ENCODE data around the gene FMR1NB.

Gene FMR1NB

DNA sequence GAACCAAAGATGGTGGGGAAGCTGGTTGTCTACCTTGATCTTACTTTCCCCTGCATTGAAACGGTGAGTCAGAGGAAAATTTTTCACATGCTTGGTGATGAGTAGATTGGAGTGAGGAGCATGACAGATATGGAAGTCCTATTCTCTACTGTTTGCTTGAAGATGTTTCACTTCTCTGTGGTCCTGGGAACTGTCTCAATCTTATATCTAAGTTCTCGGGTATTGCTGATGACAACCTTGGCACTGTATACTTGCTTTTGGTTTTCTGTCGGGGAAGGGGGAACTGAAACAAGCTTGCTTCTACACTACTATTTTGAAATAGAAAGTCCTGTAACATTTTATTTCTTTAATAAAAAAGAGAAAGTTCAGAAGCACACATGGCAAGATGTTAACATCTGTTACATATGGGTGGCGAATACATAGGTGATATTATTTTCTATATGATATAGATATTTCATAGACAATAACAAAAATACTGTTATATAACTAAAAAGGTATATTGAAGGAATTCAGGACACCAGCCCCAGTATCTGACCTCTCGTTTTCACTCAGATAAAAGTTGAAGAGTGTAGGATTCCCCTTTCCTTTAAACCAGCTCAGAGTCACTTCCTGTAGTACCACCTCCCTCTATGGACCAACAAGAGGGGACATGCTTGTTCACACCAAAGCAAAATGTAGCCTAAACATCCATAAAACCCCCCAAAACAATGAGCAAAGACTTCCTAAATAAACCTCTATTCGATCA lies 88.8 kb downstream of the FMR1NB start:
- H3K4me3 ChIP-seq (ENCODE audit: low read depth, low read length): no peak overlapping the region

- no peak overlapping the region for H3K4me3 ChIP-seq (ENCODE audit: low read depth, low read length)
Measured at GRCh38 chrX:148070504-148070877, 89.4 kb downstream of the FMR1NB start.

Data from iPS-11a (cell line).